ENCODE measurements around the gene MYBBP1A.

MYBBP1A gene

GRCh38 chr17:4518901-4519300 lies 36.3 kb downstream of the MYBBP1A start:
- Histone ChIP-seq H3K4me3 (ENCODE audit: low read length) (peak overlapping the region; percentile 44), H3F3A (ENCODE audit: control insufficient read depth, insufficient read depth) (no peaks in the 10 kb centered on the region), H3K27me3 (ENCODE audit: control insufficient read depth, low read length) (no peaks in the 10 kb centered on the region), H3K4me2 (ENCODE audit: low read length) (peak overlapping the region; percentile 50), H3K36me3 (ENCODE audit: control insufficient read depth, low read length) (no peaks in the 10 kb centered on the region), H3K79me2 (ENCODE audit: control insufficient read depth, low read length) (no peaks in the 10 kb centered on the region), H3K9me3 (ENCODE audit: control insufficient read depth, insufficient read depth, low read length) (no peaks in the 10 kb centered on the region), H3K27ac (ENCODE audit: low read depth, low read length) (no peak overlapping the region), H3K9me2 (replicated peaks; ENCODE audit: control insufficient read depth, low read length) (no peaks in the 10 kb centered on the region), H3K4me1 (ENCODE audit: control insufficient read depth, low read length) (peaks cover 35% of the 10 kb centered on the region), H4K20me1 (ENCODE audit: control insufficient read depth, insufficient read depth, low read depth, low read length) (no peaks in the 10 kb centered on the region)
- TF ChIP-seq CTCF (IDR thresholded peaks at IDR 0.05; ENCODE audit: low read depth, low read length, poor library complexity, severe bottlenecking) = no peak
- no peak for TF ChIP-seq EZH2phosphoT487 (IDR thresholded peaks at IDR 0.05; ENCODE audit: borderline replicate concordance, low read length)

GRCh38 chr17:4516735-4517134 lies 38.4 kb downstream of the MYBBP1A start:
- no peaks in the 10 kb centered on the region for H3K27me3 ChIP-seq (ENCODE audit: control insufficient read depth, low read length)
- H4K20me1 ChIP-seq (ENCODE audit: control insufficient read depth, insufficient read depth, low read depth, low read length) = no peaks in the 10 kb centered on the region
- no peak overlapping the region for H3K4me2 ChIP-seq (ENCODE audit: low read length)
- TF ChIP-seq CTCF (IDR thresholded peaks at IDR 0.05; ENCODE audit: low read depth, low read length, poor library complexity, severe bottlenecking) = no peak
- no peak for TF ChIP-seq EZH2phosphoT487 (IDR thresholded peaks at IDR 0.05; ENCODE audit: borderline replicate concordance, low read length)
- no peaks in the 10 kb centered on the region for H3K9me2 ChIP-seq (replicated peaks; ENCODE audit: control insufficient read depth, low read length)
- H3K4me1 ChIP-seq (ENCODE audit: control insufficient read depth, low read length) = peaks cover 17% of the 10 kb centered on the region
- no peak overlapping the region for H3K27ac ChIP-seq (ENCODE audit: low read depth, low read length)
- H3K9me3 ChIP-seq (ENCODE audit: control insufficient read depth, insufficient read depth, low read length) = no peaks in the 10 kb centered on the region
- no peaks in the 10 kb centered on the region for H3F3A ChIP-seq (ENCODE audit: control insufficient read depth, insufficient read depth)
- H3K4me3 ChIP-seq (ENCODE audit: low read length) = no peak overlapping the region
- no peaks in the 10 kb centered on the region for H3K36me3 ChIP-seq (ENCODE audit: control insufficient read depth, low read length)
- no peaks in the 10 kb centered on the region for H3K79me2 ChIP-seq (ENCODE audit: control insufficient read depth, low read length)

- Histone ChIP-seq H3F3A (ENCODE audit: control insufficient read depth, insufficient read depth) (no peaks in the 10 kb centered on the region), H3K36me3 (ENCODE audit: control insufficient read depth, low read length) (no peaks in the 10 kb centered on the region), H4K20me1 (ENCODE audit: control insufficient read depth, insufficient read depth, low read depth, low read length) (no peaks in the 10 kb centered on the region), H3K27me3 (ENCODE audit: control insufficient read depth, low read length) (no peaks in the 10 kb centered on the region), H3K4me3 (ENCODE audit: low read length) (no peak overlapping the region), H3K27ac (ENCODE audit: low read depth, low read length) (no peak overlapping the region), H3K9me3 (ENCODE audit: control insufficient read depth, insufficient read depth, low read length) (no peaks in the 10 kb centered on the region), H3K4me2 (ENCODE audit: low read length) (no peak overlapping the region), H3K4me1 (ENCODE audit: control insufficient read depth, low read length) (peaks cover 17% of the 10 kb centered on the region), H3K9me2 (replicated peaks; ENCODE audit: control insufficient read depth, low read length) (no peaks in the 10 kb centered on the region), H3K79me2 (ENCODE audit: control insufficient read depth, low read length) (no peaks in the 10 kb centered on the region)
- TF ChIP-seq CTCF (IDR thresholded peaks at IDR 0.05; ENCODE audit: low read depth, low read length, poor library complexity, severe bottlenecking) (no peak), EZH2phosphoT487 (IDR thresholded peaks at IDR 0.05; ENCODE audit: borderline replicate concordance, low read length) (no peak)
Observed at GRCh38 chr17:4515501-4515900, 39.7 kb downstream of the MYBBP1A start.

GRCh38 chr17:4514779-4515178 lies 40.4 kb downstream of the MYBBP1A start:
- Histone ChIP-seq H4K20me1 (ENCODE audit: control insufficient read depth, insufficient read depth, low read depth, low read length) (no peaks in the 10 kb centered on the region), H3K27ac (ENCODE audit: low read depth, low read length) (no peak overlapping the region), H3K4me2 (ENCODE audit: low read length) (no peak overlapping the region)

More at GRCh38 chr17:4514779-4515178, 40.4 kb downstream of the MYBBP1A start:
- TF ChIP-seq EZH2phosphoT487 (IDR thresholded peaks at IDR 0.05; ENCODE audit: borderline replicate concordance, low read length) (no peak), CTCF (IDR thresholded peaks at IDR 0.05; ENCODE audit: low read depth, low read length, poor library complexity, severe bottlenecking) (no peak)
- Histone ChIP-seq H3K9me3 (ENCODE audit: control insufficient read depth, insufficient read depth, low read length) (no peaks in the 10 kb centered on the region), H3K27me3 (ENCODE audit: control insufficient read depth, low read length) (no peaks in the 10 kb centered on the region), H3K9me2 (replicated peaks; ENCODE audit: control insufficient read depth, low read length) (no peaks in the 10 kb centered on the region), H3F3A (ENCODE audit: control insufficient read depth, insufficient read depth) (no peaks in the 10 kb centered on the region), H3K4me3 (ENCODE audit: low read length) (no peak overlapping the region), H3K36me3 (ENCODE audit: control insufficient read depth, low read length) (no peaks in the 10 kb centered on the region), H3K4me1 (ENCODE audit: control insufficient read depth, low read length) (peaks cover 15% of the 10 kb centered on the region), H3K79me2 (ENCODE audit: control insufficient read depth, low read length) (no peaks in the 10 kb centered on the region)

All from DOHH2 (cell line).